Naive B cell (primary cell): ENCODE data around the gene C15orf62. TPM values are rescaled to one million over a fixed set of nuclear protein-coding genes. Genes with fewer than 3 reads are reported as not detected.
A peak's percentile ranks its signal among the peaks of the same experiment; 100 is the strongest.

Source experiments
- ATAC-seq, 2 donors: fragments of 150-1000 bp; cut with Tn5 transposase; 2 replicates each; pipeline ENCODE4 v1.10.0; 2021; ENCODE audit warnings: low read depth in 2 of 2, mild to moderate bottlenecking in 2 of 2, moderate library complexity in 2 of 2
- DNase-seq: peaks from one replicate; pipeline ENCODE4 v3.0.0; 2022
- H3K27ac Mint-ChIP-seq, 6 donors: one replicate each; pipeline ENCODE4 v1.8.0; 2020 to 2022; ENCODE audit warnings: mild to moderate bottlenecking in 6 of 6, mixed read lengths in 6 of 6, moderate library complexity in 5 of 6, inconsistent platforms in 2 of 6
- H3K27me3 Mint-ChIP-seq, 3 donors: one replicate each; pipeline ENCODE4 v1.8.0; 2021 to 2022; ENCODE audit warnings: mixed read lengths in 3 of 3, mild to moderate bottlenecking in 1 of 3
- H3K36me3 Mint-ChIP-seq, 2 donors: one replicate each; pipeline ENCODE4 v1.8.0; 2020 to 2022; ENCODE audit warnings: mixed read lengths in 2 of 2, inconsistent platforms in 1 of 2, mild to moderate bottlenecking in 1 of 2
- H3K4me1 Mint-ChIP-seq, 3 donors: one replicate each; pipeline ENCODE4 v1.8.0; 2020 to 2022; ENCODE audit warnings: mixed read lengths in 3 of 3, inconsistent platforms in 1 of 3, mild to moderate bottlenecking in 1 of 3, moderate library complexity in 1 of 3
- H3K4me3 Mint-ChIP-seq, 8 donors: one replicate each; pipeline ENCODE4 v1.8.0; 2020 to 2022; ENCODE audit warnings: mild to moderate bottlenecking in 8 of 8, mixed read lengths in 8 of 8, moderate library complexity in 8 of 8, inconsistent platforms in 2 of 8
- H3K9me3 Mint-ChIP-seq, 7 donors: one replicate each; pipeline ENCODE4 v1.8.0; 2020 to 2022; ENCODE audit warnings: mixed read lengths in 7 of 7, mild to moderate bottlenecking in 5 of 7, inconsistent platforms in 2 of 7, moderate library complexity in 1 of 7
- polyA plus RNA-seq, 6 donors: library from polyadenylated mRNA; unstranded; fragments of 300-500 nt; fragmentation: Illumina TruSeq; gene quantifications; one replicate each; pipeline ENCODE4 v1.2.3, GENCODE V29; 2021; ENCODE audit warnings: low read depth in 6 of 6

C15orf62 gene
- polyA plus RNA-seq, 6 donors from 2014 or later: 0.20 to 1.1 (median 0.49) TPM; not detected in 2

DNA sequence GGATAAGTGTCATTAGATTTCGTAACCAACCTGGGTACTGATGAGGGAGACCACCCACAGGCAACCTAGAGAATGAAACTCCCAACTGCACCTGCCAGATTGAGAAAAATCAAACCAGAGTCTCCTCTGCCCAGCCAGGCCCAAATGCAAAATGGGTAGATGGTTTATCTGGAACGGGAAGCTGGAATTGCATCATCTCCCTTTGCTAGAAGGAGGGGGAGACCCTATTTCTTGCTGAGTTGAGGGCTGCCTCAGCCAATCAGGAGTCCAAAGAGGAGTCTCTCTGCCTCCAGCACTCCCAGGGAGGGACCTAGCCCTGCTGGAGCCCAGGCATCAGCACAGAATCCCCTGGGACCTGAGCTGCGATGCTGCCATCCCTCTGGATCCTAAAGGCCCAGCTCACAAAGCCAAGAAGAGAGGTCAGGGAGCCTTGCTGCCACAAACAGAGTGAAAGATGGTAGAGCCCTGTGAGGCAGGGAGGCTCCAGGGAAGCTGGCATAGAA lies 22.8 kb upstream of the C15orf62 start:
- Mint-ChIP-seq H3K4me1 (no peaks in the 10 kb centered on the region), H3K36me3 (peaks cover 0 to 4% of the 10 kb centered on the region in 2 donors), H3K27ac (peak overlapping the region in 1 of 6 donors; percentile 33), H3K27me3 (no peaks in the 10 kb centered on the region), H3K4me3 (no peak overlapping the region), H3K9me3 (no peaks in the 10 kb centered on the region)
- no peak for ATAC-seq
- DNase-seq: no peak

GRCh38 chr15:40747685-40748631 lies 21.8 kb upstream of the C15orf62 start:
- Mint-ChIP-seq H3K27me3 (no peaks in the 10 kb centered on the region), H3K4me1 (peaks cover 0 to 8% (median 7%) of the 10 kb centered on the region in 3 donors), H3K27ac (peak overlapping the region in 1 of 6 donors; percentile 59), H3K36me3 (peaks cover 0 to 4% of the 10 kb centered on the region in 2 donors), H3K4me3 (no peak overlapping the region), H3K9me3 (no peaks in the 10 kb centered on the region)
- DNase-seq: no peak
- ATAC-seq: no peak

DNA sequence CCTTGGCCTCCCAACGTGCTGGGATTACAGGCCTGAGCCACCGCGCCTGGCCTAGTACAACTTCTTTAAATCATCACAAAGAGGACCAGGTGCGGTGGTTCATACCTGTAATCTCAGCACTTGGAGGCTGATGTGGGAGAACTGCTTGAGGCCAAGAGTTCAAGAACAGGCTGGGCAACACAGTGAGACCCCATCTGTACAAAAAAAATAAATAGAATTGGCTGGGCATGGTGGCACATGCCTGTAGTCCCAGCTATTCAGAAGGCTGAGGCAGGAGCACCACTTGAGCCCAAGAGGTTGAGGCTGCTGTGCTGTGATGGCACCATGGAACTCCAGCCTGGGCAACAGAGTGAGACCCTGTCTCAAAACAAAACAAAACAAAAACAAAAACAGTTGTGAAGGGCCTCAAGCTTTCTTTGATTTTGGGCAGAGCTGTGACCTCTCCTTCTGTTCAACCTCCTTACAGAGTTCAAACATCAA lies 20.6 kb upstream of the C15orf62 start:
- no peaks in the 10 kb centered on the region for H3K9me3 Mint-ChIP-seq

DNA sequence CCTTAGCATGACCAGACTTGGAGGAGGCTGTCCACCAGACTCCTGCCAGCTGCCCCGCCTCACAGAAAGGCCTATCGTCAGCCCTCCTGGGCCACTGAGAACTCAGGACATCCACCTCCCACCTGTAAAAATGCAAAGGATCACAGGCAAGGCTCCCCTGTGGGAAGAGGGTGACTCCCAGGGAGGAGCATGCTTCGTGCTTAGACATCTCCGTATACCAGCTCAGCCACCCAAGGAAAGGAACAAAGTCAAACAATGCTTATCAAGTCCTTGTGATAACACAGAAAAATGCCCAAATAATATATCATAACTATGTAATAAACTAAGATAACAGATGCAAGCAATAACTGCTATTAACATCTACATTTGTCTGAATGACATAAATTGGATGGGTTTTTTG lies 18.9 kb upstream of the C15orf62 start:
- no peak for ATAC-seq
- no peak for DNase-seq
- Mint-ChIP-seq H3K27ac (no peak overlapping the region), H3K4me1 (peaks cover 3 to 29% (median 27%) of the 10 kb centered on the region in 3 donors), H3K27me3 (no peaks in the 10 kb centered on the region), H3K9me3 (no peaks in the 10 kb centered on the region), H3K36me3 (no peaks in the 10 kb centered on the region), H3K4me3 (no peak overlapping the region)

More for the DNA sequence above, 20.6 kb upstream of the C15orf62 start:
- H3K27me3 Mint-ChIP-seq: no peaks in the 10 kb centered on the region
- DNase-seq (no peak), ATAC-seq (no peak)
- H3K36me3 Mint-ChIP-seq: peaks cover 0 to 4% of the 10 kb centered on the region in 2 donors
- no peak overlapping the region for H3K27ac Mint-ChIP-seq
- no peak overlapping the region for H3K4me3 Mint-ChIP-seq
- peaks cover 0 to 20% (median 18%) of the 10 kb centered on the region in 3 donors for H3K4me1 Mint-ChIP-seq

DNA sequence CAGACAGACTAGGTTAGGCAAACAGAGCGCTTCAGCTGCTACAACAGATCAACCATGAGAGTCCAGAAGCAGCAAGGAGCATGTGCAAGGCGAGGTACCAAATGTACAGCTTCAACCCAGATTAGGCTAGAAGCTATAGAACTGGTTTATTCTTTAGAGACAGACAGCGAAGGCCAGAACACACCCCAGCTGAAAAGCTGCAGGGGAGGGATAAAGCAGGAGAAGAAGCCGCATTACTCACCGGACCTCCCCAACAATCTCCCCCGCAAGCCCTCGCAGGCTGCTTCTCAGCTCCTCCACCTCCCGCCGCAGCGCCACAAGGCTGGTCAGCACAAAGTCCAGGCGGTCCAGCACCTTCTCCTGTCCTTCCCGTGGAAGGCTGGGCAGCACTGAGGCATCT lies 18.0 kb upstream of the C15orf62 start:
- H3K9me3 Mint-ChIP-seq: no peaks in the 10 kb centered on the region
- no peaks in the 10 kb centered on the region for H3K27me3 Mint-ChIP-seq
- H3K4me3 Mint-ChIP-seq: peak overlapping the region in 1 of 8 donors; percentile 95
- H3K27ac Mint-ChIP-seq: no peak overlapping the region
- DNase-seq: no peak
- ATAC-seq: no peak
- no peaks in the 10 kb centered on the region for H3K36me3 Mint-ChIP-seq
- peaks cover 3 to 33% (median 27%) of the 10 kb centered on the region in 3 donors for H3K4me1 Mint-ChIP-seq

- peak overlapping the region in 4 of 6 donors; percentile 89 to 94 (median 93) for H3K27ac Mint-ChIP-seq
- H3K4me3 Mint-ChIP-seq: peak overlapping the region; percentile 95 to 99 (median 96)
- peaks cover 3 to 35% (median 27%) of the 10 kb centered on the region in 3 donors for H3K4me1 Mint-ChIP-seq
- DNase-seq (no peak), ATAC-seq (peak; percentile 3)
- no peaks in the 10 kb centered on the region for H3K9me3 Mint-ChIP-seq
- H3K36me3 Mint-ChIP-seq: no peaks in the 10 kb centered on the region
- no peaks in the 10 kb centered on the region for H3K27me3 Mint-ChIP-seq
Observed at GRCh38 chr15:40754574-40754882, 15.3 kb upstream of the C15orf62 start.

- peak; percentile 91 for DNase-seq
- Mint-ChIP-seq H3K27me3 (no peaks in the 10 kb centered on the region), H3K36me3 (no peaks in the 10 kb centered on the region), H3K9me3 (no peaks in the 10 kb centered on the region), H3K27ac (peak within 1 kb of the TSS; percentile 92 to 100 (median 94)), H3K4me1 (peaks cover 3 to 35% (median 27%) of the 10 kb centered on the region in 3 donors), H3K4me3 (peak within 1 kb of the TSS; percentile 95 to 99 (median 96))
- peak; percentile 91 to 98 for ATAC-seq
Observed at GRCh38 chr15:40754883-40755811, 14.6 kb upstream of the C15orf62 start, which contains the start of gene RMDN3. Gene RMDN3, minus strand, starts transcription at chr15:40755254. Its CDS starts 471 bp downstream, at chr15:40754783.

GRCh38 chr15:40755812-40756208 lies 14.0 kb upstream of the C15orf62 start:
- H3K4me1 Mint-ChIP-seq: peaks cover 3 to 35% (median 27%) of the 10 kb centered on the region in 3 donors
- H3K27me3 Mint-ChIP-seq: no peaks in the 10 kb centered on the region
- no peaks in the 10 kb centered on the region for H3K36me3 Mint-ChIP-seq
- peak overlapping the region in 5 of 6 donors; percentile 90 to 100 (median 94) for H3K27ac Mint-ChIP-seq
- no peak for ATAC-seq
- H3K4me3 Mint-ChIP-seq: peak overlapping the region; percentile 95 to 99 (median 96)
- no peaks in the 10 kb centered on the region for H3K9me3 Mint-ChIP-seq
- DNase-seq: no peak

- H3K27me3 Mint-ChIP-seq: no peaks in the 10 kb centered on the region
- peak overlapping the region in 5 of 8 donors; percentile 36 to 95 (median 58) for H3K4me3 Mint-ChIP-seq
- no peaks in the 10 kb centered on the region for H3K9me3 Mint-ChIP-seq
- no peaks in the 10 kb centered on the region for H3K36me3 Mint-ChIP-seq
- ATAC-seq: no peak
- peak overlapping the region in 1 of 6 donors; percentile 79 for H3K27ac Mint-ChIP-seq
- no peak for DNase-seq
- H3K4me1 Mint-ChIP-seq: peaks cover 3 to 35% (median 27%) of the 10 kb centered on the region in 3 donors
Observed at GRCh38 chr15:40756938-40757337, 12.8 kb upstream of the C15orf62 start.

DNA sequence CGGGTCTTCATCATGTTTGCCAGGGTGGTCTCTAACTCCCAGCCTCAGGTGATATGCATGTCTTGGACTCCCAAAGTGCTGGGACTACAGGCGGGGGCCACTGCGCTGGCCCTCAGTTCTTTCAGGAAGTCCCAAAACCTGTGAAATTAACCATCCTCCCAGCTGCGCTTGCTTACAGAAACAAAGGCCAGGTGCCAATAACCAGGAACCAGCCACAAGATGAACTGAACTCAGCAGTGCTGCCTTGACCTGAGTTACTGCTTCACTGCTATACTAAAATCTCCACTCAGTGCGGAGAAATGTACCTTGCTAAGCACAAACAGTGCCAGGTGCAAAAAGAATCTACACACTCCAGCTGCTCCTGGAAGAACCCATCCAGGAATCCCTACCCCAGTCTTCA lies 9.8 kb upstream of the C15orf62 start:
- no peaks in the 10 kb centered on the region for H3K27me3 Mint-ChIP-seq
- H3K27ac Mint-ChIP-seq: no peak overlapping the region
- H3K4me1 Mint-ChIP-seq: peaks cover 13 to 30% (median 21%) of the 10 kb centered on the region in 3 donors
- ATAC-seq: no peak
- H3K36me3 Mint-ChIP-seq: no peaks in the 10 kb centered on the region
- peak overlapping the region in 1 of 8 donors; percentile 79 for H3K4me3 Mint-ChIP-seq
- H3K9me3 Mint-ChIP-seq: no peaks in the 10 kb centered on the region
- DNase-seq: no peak

- ATAC-seq (peak; percentile 29 to 32), DNase-seq (peak; percentile 27)
- Mint-ChIP-seq H3K4me3 (peak overlapping the region; percentile 82 to 95 (median 91)), H3K9me3 (no peaks in the 10 kb centered on the region), H3K36me3 (no peaks in the 10 kb centered on the region), H3K27me3 (no peaks in the 10 kb centered on the region), H3K27ac (peak overlapping the region in 3 of 6 donors; percentile 83 to 90 (median 84)), H3K4me1 (peaks cover 17 to 30% (median 23%) of the 10 kb centered on the region in 3 donors)
Observed at GRCh38 chr15:40762919-40763800, 6.6 kb upstream of the C15orf62 start.
